ENCODE measurements around the gene PRCP.

PRCP gene

GRCh38 chr11:82782825-82783374 lies 117.3 kb downstream of the PRCP start:
- no peak for DNase-seq (ENCODE audit: low read depth)

GRCh38 chr11:82778776-82779175 lies 121.5 kb downstream of the PRCP start:
- DNase-seq (ENCODE audit: low read depth): no peak

- no peak for DNase-seq (ENCODE audit: low read depth)
Measured at GRCh38 chr11:82776377-82776776, 123.9 kb downstream of the PRCP start.

- peak; percentile 38 for DNase-seq (ENCODE audit: low read depth)
Measured at GRCh38 chr11:82775736-82776346, 124.4 kb downstream of the PRCP start.

- DNase-seq (ENCODE audit: low read depth): no peak
Measured at GRCh38 chr11:82775218-82775617, 125.0 kb downstream of the PRCP start.

Measured in amniotic epithelial cell (primary cell).